NCI-H2107 treated with DMSO at 0.1 percent for 48 hours (cell line): ENCODE results near the gene PTTG1IP2.

Experiments used
- DNase-seq: peaks from one replicate; lab custom pipeline; 2025; ENCODE audit not compliant: unreplicated experiment; lab: John Stamatoyannopoulos, UW

Gene PTTG1IP2

GRCh38 chr7:90552521-90552920, 83.1 kb downstream of the PTTG1IP2 start:
- DNase-seq = no peak

GRCh38 chr7:90560730-90561129, 91.3 kb downstream of the PTTG1IP2 start:
- no peak for DNase-seq
